ENCODE measurements around the gene EXOC6. TPM values are rescaled to one million over a fixed set of nuclear protein-coding genes. Genes with fewer than 3 reads are reported as not detected.

Gene EXOC6
- total and polyA plus RNA-seq, 8 donors: 1.7 to 21.3 (median 4.6) TPM

- Histone ChIP-seq H3K4me3 (no peak overlapping the region), H3K9me3 (no peaks in the 10 kb centered on the region), H3K27me3 (no peaks in the 10 kb centered on the region), H3K4me1 (no peaks in the 10 kb centered on the region), H3K27ac (no peak overlapping the region), H3K36me3 (no peaks in the 10 kb centered on the region)
- intact Hi-C loops (cut with DNase I; ENCODE audit: low total_unique reads): no loop called here
- TF ChIP-seq POLR2AphosphoS5 (IDR thresholded peaks at IDR 0.05) (no peak), CTCF (IDR thresholded peaks at IDR 0.05) (no peak), EP300 (IDR thresholded peaks at IDR 0.05) (no peak), POLR2A (IDR thresholded peaks at IDR 0.05) (no peak)
- DNase-seq: no peak
- 78 to 92% (median 87%) methylated on average over 2 of the region's 2 CpGs for WGBS, 5 donors
Measured at GRCh38 chr10:92993699-92994272, 145.5 kb downstream of the EXOC6 start.

DNA sequence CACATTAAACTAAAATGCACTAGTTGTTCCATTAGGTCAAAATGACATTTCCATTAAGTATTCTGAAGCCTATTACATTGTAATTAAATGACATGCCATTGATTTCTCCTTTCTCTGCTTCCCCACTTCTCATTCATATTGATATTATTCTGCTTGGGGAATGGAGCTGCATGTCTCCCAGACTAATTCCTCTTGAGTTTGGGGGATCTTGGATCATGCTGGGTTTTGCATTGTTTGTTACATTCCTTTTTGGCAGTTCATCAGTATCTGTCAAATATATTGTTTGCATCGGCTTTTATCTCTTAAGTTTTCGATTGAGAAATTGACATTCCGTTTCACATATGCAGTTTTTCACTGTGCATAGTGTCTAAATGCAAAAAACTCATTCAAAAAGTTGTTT lies 147.2 kb downstream of the EXOC6 start:
- no peak overlapping the region for H3K4me3 ChIP-seq
- no peaks in the 10 kb centered on the region for H3K9me3 ChIP-seq
- H3K27ac ChIP-seq: no peak overlapping the region
- intact Hi-C loops (cut with DNase I; ENCODE audit: low total_unique reads): no loop called here
- H3K4me1 ChIP-seq: no peaks in the 10 kb centered on the region
- no peaks in the 10 kb centered on the region for H3K36me3 ChIP-seq
- no peak for DNase-seq
- TF ChIP-seq POLR2AphosphoS5 (IDR thresholded peaks at IDR 0.05) (no peak), POLR2A (IDR thresholded peaks at IDR 0.05) (no peak), CTCF (IDR thresholded peaks at IDR 0.05) (no peak), EP300 (IDR thresholded peaks at IDR 0.05) (no peak)
- 78 to 93% (median 83%) methylated on average over 3 of the region's 3 CpGs for WGBS, 5 donors
- no peaks in the 10 kb centered on the region for H3K27me3 ChIP-seq

- intact Hi-C loops (cut with DNase I; ENCODE audit: low total_unique reads): no loop called here
- Histone ChIP-seq H3K27me3 (no peaks in the 10 kb centered on the region), H3K4me1 (no peaks in the 10 kb centered on the region), H3K36me3 (no peaks in the 10 kb centered on the region), H3K9me3 (no peaks in the 10 kb centered on the region), H3K27ac (no peak overlapping the region), H3K4me3 (no peak overlapping the region)
- DNase-seq: no peak
- TF ChIP-seq EP300 (IDR thresholded peaks at IDR 0.05) (no peak), POLR2A (IDR thresholded peaks at IDR 0.05) (no peak), POLR2AphosphoS5 (IDR thresholded peaks at IDR 0.05) (no peak), CTCF (IDR thresholded peaks at IDR 0.05) (no peak)
Measured at GRCh38 chr10:92997620-92998019, 149.3 kb downstream of the EXOC6 start.

GRCh38 chr10:92999191-92999590 lies 150.9 kb downstream of the EXOC6 start:
- WGBS, 5 donors: 94 to 96% (median 96%) methylated on average over 2 of the region's 2 CpGs
- intact Hi-C loops (cut with DNase I; ENCODE audit: low total_unique reads): no loop called here

More at GRCh38 chr10:92999191-92999590, 150.9 kb downstream of the EXOC6 start:
- H3K36me3 ChIP-seq: no peaks in the 10 kb centered on the region
- no peaks in the 10 kb centered on the region for H3K27me3 ChIP-seq
- H3K27ac ChIP-seq: no peak overlapping the region
- no peak for TF ChIP-seq POLR2A (IDR thresholded peaks at IDR 0.05)
- TF ChIP-seq POLR2AphosphoS5 (IDR thresholded peaks at IDR 0.05): no peak
- TF ChIP-seq CTCF (IDR thresholded peaks at IDR 0.05): no peak
- TF ChIP-seq EP300 (IDR thresholded peaks at IDR 0.05): no peak
- no peaks in the 10 kb centered on the region for H3K9me3 ChIP-seq
- no peak overlapping the region for H3K4me3 ChIP-seq
- DNase-seq: no peak
- no peaks in the 10 kb centered on the region for H3K4me1 ChIP-seq
